NCI-H1092 (cell line): ENCODE results near the gene TNNT3.
A peak's percentile ranks its signal among the peaks of the same experiment; 100 is the strongest.
"Not testable (repeated sequence)": the region's sequence is repeated elsewhere in the genome, so short reads cannot be mapped to it uniquely, and the experiment has no call there.

ENCODE experiments used
- DNase-seq: peaks from one replicate; lab custom pipeline; 2025; lab: John Stamatoyannopoulos, UW

Gene TNNT3

GRCh38 chr11:1881442-1882264, 37.9 kb upstream of the TNNT3 start:
- DNase-seq, result no peak

DNA sequence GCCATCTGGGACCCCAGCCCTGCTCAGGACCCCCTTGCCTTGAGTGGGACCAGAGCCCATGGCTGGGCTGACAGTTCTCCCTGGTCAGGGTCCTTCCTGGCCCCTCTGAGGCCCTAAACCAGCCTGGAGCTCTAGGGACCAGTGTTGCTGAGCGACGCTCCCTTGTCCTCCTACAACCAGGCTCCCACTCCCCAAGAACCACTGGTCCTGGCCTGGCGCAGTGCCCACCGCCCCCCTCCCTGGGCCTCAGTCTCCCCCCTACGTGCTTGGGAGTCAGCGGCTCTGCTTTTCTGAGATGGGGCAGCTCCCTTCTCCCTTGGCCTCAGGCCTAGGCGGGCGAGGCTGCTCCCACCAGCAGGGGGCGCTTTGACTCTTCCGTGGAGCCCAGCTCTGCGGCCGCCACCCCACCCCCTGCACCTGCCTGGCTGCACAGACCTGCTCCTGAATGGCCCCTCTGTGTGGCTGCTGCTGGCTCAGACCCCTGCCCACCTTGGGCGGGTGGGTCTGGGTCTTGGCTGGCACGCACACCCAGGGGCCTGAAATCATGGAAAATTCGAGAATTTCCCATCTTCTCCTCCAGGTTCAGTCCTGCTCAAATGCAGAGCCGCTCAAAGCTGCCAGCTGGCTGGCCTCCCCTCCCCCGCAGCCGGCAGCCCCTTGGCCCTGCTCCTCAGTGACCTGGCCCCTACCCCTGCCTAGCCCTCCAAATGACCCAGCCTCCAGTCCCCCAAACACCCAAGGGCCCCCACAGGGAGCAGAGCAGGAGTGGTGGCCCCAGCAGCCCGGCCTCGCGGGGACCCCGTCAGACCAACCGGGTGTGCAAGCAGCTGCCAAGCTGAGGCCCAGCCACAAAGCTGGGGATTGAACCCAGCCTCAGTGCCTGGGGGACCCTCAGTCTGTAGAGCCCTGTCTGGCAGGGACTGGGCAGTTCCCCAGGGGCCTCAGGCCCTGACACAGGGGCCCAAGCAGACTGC, 37.0 kb upstream of the TNNT3 start:
- DNase-seq, result peak; percentile 58

GRCh38 chr11:1883346-1884302, 35.9 kb upstream of the TNNT3 start:
- no peak for DNase-seq

GRCh38 chr11:1884303-1884700, 35.2 kb upstream of the TNNT3 start:
- no peak for DNase-seq

GRCh38 chr11:1886551-1886950, 33.0 kb upstream of the TNNT3 start:
- not testable (repeated sequence) for DNase-seq

- DNase-seq, result no peak
Observed at GRCh38 chr11:1887451-1888346, 31.8 kb upstream of the TNNT3 start.

GRCh38 chr11:1888347-1888753, 31.2 kb upstream of the TNNT3 start:
- no peak for DNase-seq

DNA sequence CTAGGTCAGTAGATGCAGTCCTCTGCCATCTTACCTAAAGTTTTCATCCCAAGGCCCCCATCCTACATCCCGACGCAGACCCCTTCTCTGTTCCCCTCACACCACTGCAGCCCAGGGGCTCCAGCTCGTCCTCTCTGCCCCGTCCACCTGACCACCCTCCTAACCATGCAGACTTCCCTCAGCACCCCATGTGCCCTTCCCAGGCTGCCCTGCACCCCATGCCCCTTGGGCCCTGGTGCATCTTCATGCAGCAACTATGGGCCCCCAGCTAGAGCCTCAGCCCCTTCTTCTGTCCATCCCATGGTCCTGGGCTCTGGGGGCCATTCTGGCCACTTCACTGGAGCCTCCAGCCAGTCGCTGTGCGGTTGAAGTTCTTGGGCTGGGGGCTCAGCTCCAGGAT, 30.7 kb upstream of the TNNT3 start:
- DNase-seq, result no peak

- DNase-seq, result no peak
Observed at GRCh38 chr11:1889224-1889930, 30.1 kb upstream of the TNNT3 start.

- no peak for DNase-seq
Observed at GRCh38 chr11:1889941-1890855, 29.3 kb upstream of the TNNT3 start.

DNA sequence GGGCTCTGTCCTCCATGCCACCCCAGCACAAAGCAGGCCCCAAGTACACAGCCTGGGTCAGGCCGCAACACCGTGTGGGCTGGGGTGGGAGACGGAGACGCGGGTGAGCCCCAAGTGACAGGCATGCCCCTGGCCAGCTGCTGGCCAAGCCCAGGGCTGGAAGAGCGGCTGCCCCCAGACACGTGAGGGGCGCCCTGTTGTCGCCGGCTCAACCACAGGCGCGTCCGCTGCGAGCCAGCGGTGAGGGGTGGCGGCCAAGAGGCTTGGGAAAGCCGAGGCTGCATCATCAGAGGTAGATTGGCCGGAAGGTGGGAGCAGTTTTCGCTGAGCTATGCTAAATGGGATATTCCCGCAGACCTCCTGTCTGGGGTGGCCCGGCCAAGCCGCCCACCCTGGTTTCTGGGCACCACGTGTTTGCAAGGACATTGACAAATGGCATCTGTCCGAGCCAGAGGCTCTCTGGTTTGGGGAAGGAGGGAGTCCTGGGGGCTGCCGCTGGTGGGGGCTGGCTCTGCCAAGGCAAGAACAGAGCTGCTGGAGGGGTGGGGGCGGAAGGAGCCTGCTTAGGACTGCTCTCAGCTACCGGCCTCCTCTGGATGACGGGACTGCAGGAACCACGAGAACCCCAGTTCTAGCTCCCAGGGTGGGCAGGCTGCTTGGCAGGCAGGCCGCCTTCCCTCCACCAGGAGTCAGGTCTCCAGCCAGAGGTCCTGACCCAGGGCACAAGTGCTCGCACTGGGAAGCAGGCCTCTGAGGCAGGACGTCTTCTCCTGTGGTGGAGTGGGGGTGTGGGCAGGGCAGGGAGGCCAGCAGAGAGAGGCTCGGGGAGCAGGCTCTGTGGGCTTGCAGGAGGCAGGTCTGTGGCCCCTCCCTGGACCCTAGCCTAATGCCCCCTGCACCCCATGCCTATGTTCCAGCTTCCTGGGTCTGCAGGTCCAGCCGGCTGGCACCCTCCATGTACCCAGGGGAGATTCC, 28.4 kb upstream of the TNNT3 start:
- no peak for DNase-seq

DNA sequence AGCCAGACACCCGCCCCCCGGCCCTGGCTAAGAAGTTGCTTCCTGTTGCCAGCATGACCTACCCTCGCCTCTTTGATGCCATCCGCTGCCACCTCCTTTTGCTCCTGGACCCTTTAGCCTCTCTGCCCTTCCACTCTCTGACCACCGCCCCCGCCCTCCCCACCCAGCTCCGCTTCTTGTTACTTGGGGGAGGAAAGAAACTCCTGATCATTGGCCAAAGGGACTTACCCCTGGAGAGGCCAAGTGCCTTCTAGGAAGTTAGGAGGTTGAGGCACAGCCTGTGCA, 27.7 kb upstream of the TNNT3 start, which contains the start of gene PRR33:
PRR33 (minus strand) TSS at position 65 of the 285 bp plus-strand sequence. CDS start 1,311 bp downstream, outside the sequence.
- no peak for DNase-seq

GRCh38 chr11:1892116-1892515, 27.4 kb upstream of the TNNT3 start:
- DNase-seq, result no peak

GRCh38 chr11:1892558-1892957, 26.9 kb upstream of the TNNT3 start:
- no peak for DNase-seq

- DNase-seq, result no peak
Observed at GRCh38 chr11:1893581-1894359, 25.7 kb upstream of the TNNT3 start.

GRCh38 chr11:1894759-1895158, 24.7 kb upstream of the TNNT3 start:
- no peak for DNase-seq

DNA sequence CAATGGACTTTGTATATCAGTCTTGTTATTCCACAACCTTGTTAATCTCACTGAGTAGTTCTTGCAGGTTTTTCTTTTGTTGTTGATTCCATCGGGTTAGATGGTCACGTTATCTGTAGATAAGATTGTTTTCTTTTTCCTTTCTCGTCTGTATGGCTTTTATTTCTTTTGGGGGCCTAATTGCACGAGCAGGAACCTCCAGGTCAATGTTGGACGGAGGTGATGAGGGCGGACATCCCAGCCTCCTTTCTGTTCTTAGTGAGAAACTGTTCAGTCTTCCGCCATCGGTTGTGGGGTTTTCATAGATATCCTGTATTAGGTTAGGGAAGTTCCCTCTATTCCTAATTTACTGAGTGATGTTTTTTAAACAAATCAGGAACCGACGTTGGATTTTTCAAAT, 23.0 kb upstream of the TNNT3 start:
- DNase-seq, result no peak
